Colonic mucosa (tissue), 4 donors: ENCODE results near the gene PRDM15. TPM values are rescaled to one million over a fixed set of nuclear protein-coding genes. Genes with fewer than 3 reads are reported as not detected.

Experiments
- DNase-seq: peaks from one replicate; pipeline ENCODE4 v3.0.0-alpha.2; 2020
- H3K27ac ChIP-seq: fragments of 200-600 bp; one replicate; pipeline ENCODE4 v1.8.0; 2021
- H3K27me3 ChIP-seq: fragments of 200-600 bp; one replicate; pipeline ENCODE4 v1.8.0; 2021
- H3K36me3 ChIP-seq: fragments of 200-600 bp; one replicate; pipeline ENCODE4 v1.8.0; 2021
- H3K4me1 ChIP-seq: fragments of 200-600 bp; one replicate; pipeline ENCODE4 v1.8.0; 2021; ENCODE audit warnings: mild to moderate bottlenecking
- H3K4me3 ChIP-seq: fragments of 200-600 bp; one replicate; pipeline ENCODE4 v1.8.0; 2021
- H3K9ac ChIP-seq, 2 donors: one replicate each; pipeline ENCODE4 v1.7.0; 2013; ENCODE audit warnings: control low read depth in 2 of 2, low read depth in 2 of 2, low read length in 2 of 2
- H3K9me3 ChIP-seq: fragments of 200-600 bp; one replicate; pipeline ENCODE4 v1.8.0; 2021
- CTCF ChIP-seq: fragments of 200-600 bp; IDR thresholded peaks from one replicate; pipeline ENCODE4 v1.8.0; 2022; ENCODE audit warnings: antibody characterized with exemption, mild to moderate bottlenecking
- intact Hi-C: fragments of 100-400 bp; cut with DNase I; formaldehyde crosslinking; loops from one replicate; pipeline ENCODE4 v1.14.1; 2022
- total RNA-seq, 2 donors: library from RNA; stranded (reverse); fragmentation: NEBNext Ultra II Directional in 1 of 2; extraction: Animal tissue kit (Norgen Biotek cat#: 25700) in 1 of 2; gene quantifications; one replicate each; pipeline ENCODE4 v1.2.1, GENCODE V29; 2021
- donor health status: healthy.
- donor health status: DM: no; HTN: no; CAD: no.
- donor health status: DM: no; HTN: no; CAD: no.

PRDM15 gene
- total RNA-seq, 2 donors from 2014 or later: 3.2 to 6.3 TPM

- no peak for TF ChIP-seq CTCF
- Histone ChIP-seq H3K4me1 (peaks cover 5% of the 10 kb centered on the region), H3K9me3 (no peaks in the 10 kb centered on the region), H3K9ac (no peak overlapping the region), H3K27ac (no peak overlapping the region), H3K27me3 (no peaks in the 10 kb centered on the region), H3K4me3 (no peak overlapping the region), H3K36me3 (no peaks in the 10 kb centered on the region)
- intact Hi-C loops: no loop called here
- DNase-seq: no peak
Measured at GRCh38 chr21:41752231-41752681, 126.9 kb downstream of the PRDM15 start.

GRCh38 chr21:41751611-41752011 is 127.5 kb downstream of the PRDM15 start:
- H3K36me3 ChIP-seq: no peaks in the 10 kb centered on the region
- no peak overlapping the region for H3K4me3 ChIP-seq
- H3K9ac ChIP-seq: no peak overlapping the region
- no peak for TF ChIP-seq CTCF
- DNase-seq: no peak
- no peaks in the 10 kb centered on the region for H3K9me3 ChIP-seq
- no peaks in the 10 kb centered on the region for H3K27me3 ChIP-seq
- H3K4me1 ChIP-seq: peaks cover 5% of the 10 kb centered on the region
- intact Hi-C loops: no loop called here
- H3K27ac ChIP-seq: no peak overlapping the region

- no peaks in the 10 kb centered on the region for H3K36me3 ChIP-seq
- peaks cover 5% of the 10 kb centered on the region for H3K4me1 ChIP-seq
- no peak for DNase-seq
- H3K4me3 ChIP-seq: no peak overlapping the region
- TF ChIP-seq CTCF: no peak
- H3K9ac ChIP-seq: no peak overlapping the region
- H3K9me3 ChIP-seq: no peaks in the 10 kb centered on the region
- no peaks in the 10 kb centered on the region for H3K27me3 ChIP-seq
- intact Hi-C loops: no loop called here
- no peak overlapping the region for H3K27ac ChIP-seq
Measured at GRCh38 chr21:41750532-41751151, 128.5 kb downstream of the PRDM15 start.

GRCh38 chr21:41750051-41750450 is 129.1 kb downstream of the PRDM15 start:
- H3K36me3 ChIP-seq: no peaks in the 10 kb centered on the region
- H3K9ac ChIP-seq: no peak overlapping the region
- intact Hi-C loops: no loop called here
- no peak overlapping the region for H3K27ac ChIP-seq
- no peak for TF ChIP-seq CTCF
- no peak overlapping the region for H3K4me3 ChIP-seq
- peaks cover 5% of the 10 kb centered on the region for H3K4me1 ChIP-seq
- no peak for DNase-seq
- no peaks in the 10 kb centered on the region for H3K27me3 ChIP-seq
- no peaks in the 10 kb centered on the region for H3K9me3 ChIP-seq

GRCh38 chr21:41749286-41749685 is 129.9 kb downstream of the PRDM15 start:
- no peaks in the 10 kb centered on the region for H3K27me3 ChIP-seq
- H3K27ac ChIP-seq: no peak overlapping the region
- H3K4me1 ChIP-seq: peaks cover 5% of the 10 kb centered on the region
- H3K9ac ChIP-seq: no peak overlapping the region
- no peak for TF ChIP-seq CTCF
- no peak for DNase-seq
- intact Hi-C loops: no loop called here
- no peaks in the 10 kb centered on the region for H3K9me3 ChIP-seq
- H3K36me3 ChIP-seq: no peaks in the 10 kb centered on the region
- H3K4me3 ChIP-seq: no peak overlapping the region

Other genes with a start within 250 kb of the PRDM15 start
- 10 to 100 TPM; 10.1 to 10.5 TPM for gene RIPK4, start 112.3 kb downstream of the PRDM15 start, total RNA-seq
- gene C2CD2, start 74.7 kb upstream of the PRDM15 start, total RNA-seq: 10 to 100 TPM; 13.3 to 16.1 TPM
- gene ZBTB21, start 131.0 kb upstream of the PRDM15 start, total RNA-seq: 10 to 100 TPM; 10.2 to 15.1 TPM
- under 1 TPM; 0.35 to 0.37 TPM for gene UMODL1, start 192.0 kb upstream of the PRDM15 start, total RNA-seq